ENCODE data around the gene DPH3. TPM values are rescaled to one million over a fixed set of nuclear protein-coding genes. Genes with fewer than 3 reads are reported as not detected.

Gene DPH3
- total and polyA plus RNA-seq, 10 of the 15 experiments (the other 5 are each of a cell fraction or from before 2014, with no cell fraction given), result 10.8 to 71.8 (median 23.4) TPM

Other genes with a start within 250 kb of the DPH3 start
- not detected in 2 replicates for gene GALNT15, start 90.3 kb downstream of the DPH3 start, total RNA-seq (2014; rRNA removed)
- gene GALNT15, start 90.3 kb downstream of the DPH3 start, total RNA-seq (2014; rRNA removed; fragmentation: Illumina TruSeq; extraction: Trizol), result not detected in 2 replicates
- gene GALNT15, start 90.3 kb downstream of the DPH3 start, total RNA-seq (2021), result 0.05 TPM in 1 of 2 replicates, not detected in the other
- gene GALNT15, start 90.3 kb downstream of the DPH3 start, polyA plus RNA-seq (2011; rRNA removed), result 0.03 and 0.04 TPM in 2 replicates
- not detected in 2 replicates for gene GALNT15, start 90.3 kb downstream of the DPH3 start, polyA plus RNA-seq (2014; fragmentation: Illumina TruSeq; extraction: Trizol)
- gene GALNT15, start 90.3 kb downstream of the DPH3 start, polyA plus RNA-seq (2014; fragmentation: Nextera tagmentation; extraction: Ambion mirVana), result not detected
- not detected in 2 replicates for gene GALNT15, start 90.3 kb downstream of the DPH3 start, polyA plus RNA-seq (2014; rRNA removed)
- gene GALNT15, start 90.3 kb downstream of the DPH3 start, polyA plus RNA-seq (2016; fragmentation: Nextera tagmentation; extraction: Ambion mirVana), result not detected
- gene OXNAD1, start 269 bp upstream of the DPH3 start, total RNA-seq (2014; rRNA removed), result 18.9 and 20.5 TPM in 2 replicates
- 13.5 and 14.4 TPM in 2 replicates for gene OXNAD1, start 269 bp upstream of the DPH3 start, total RNA-seq (2014; rRNA removed; fragmentation: Illumina TruSeq; extraction: Trizol)
- gene OXNAD1, start 269 bp upstream of the DPH3 start, total RNA-seq (2021), result 14.5 and 15.4 TPM in 2 replicates
- 18.7 and 22.6 TPM in 2 replicates for gene OXNAD1, start 269 bp upstream of the DPH3 start, polyA plus RNA-seq (2011; rRNA removed)
- gene OXNAD1, start 269 bp upstream of the DPH3 start, polyA plus RNA-seq (2014; fragmentation: Illumina TruSeq; extraction: Trizol), result 12.9 and 16.9 TPM in 2 replicates
- gene OXNAD1, start 269 bp upstream of the DPH3 start, polyA plus RNA-seq (2014; fragmentation: Nextera tagmentation; extraction: Ambion mirVana), result 1 to 10 TPM; 5.6 to 6.9 TPM
- gene OXNAD1, start 269 bp upstream of the DPH3 start, polyA plus RNA-seq (2014; rRNA removed), result 13.2 and 13.5 TPM in 2 replicates
- 10 to 100 TPM; 24.3 to 27.8 TPM for gene OXNAD1, start 269 bp upstream of the DPH3 start, polyA plus RNA-seq (2016; fragmentation: Nextera tagmentation; extraction: Ambion mirVana)
- 154 and 163 TPM in 2 replicates for gene RFTN1, start 248.8 kb upstream of the DPH3 start, total RNA-seq (2014; rRNA removed)
- gene RFTN1, start 248.8 kb upstream of the DPH3 start, total RNA-seq (2014; rRNA removed; fragmentation: Illumina TruSeq; extraction: Trizol), result 145 TPM in 2 replicates
- 166 and 176 TPM in 2 replicates for gene RFTN1, start 248.8 kb upstream of the DPH3 start, total RNA-seq (2021)
- gene RFTN1, start 248.8 kb upstream of the DPH3 start, polyA plus RNA-seq (2011; rRNA removed), result 171 and 213 TPM in 2 replicates
- gene RFTN1, start 248.8 kb upstream of the DPH3 start, polyA plus RNA-seq (2014; fragmentation: Illumina TruSeq; extraction: Trizol), result 146 and 170 TPM in 2 replicates
- gene RFTN1, start 248.8 kb upstream of the DPH3 start, polyA plus RNA-seq (2014; fragmentation: Nextera tagmentation; extraction: Ambion mirVana), result 10 to 100 TPM; 20.6 to 38.9 TPM
- 143 and 149 TPM in 2 replicates for gene RFTN1, start 248.8 kb upstream of the DPH3 start, polyA plus RNA-seq (2014; rRNA removed)
- gene RFTN1, start 248.8 kb upstream of the DPH3 start, polyA plus RNA-seq (2016; fragmentation: Nextera tagmentation; extraction: Ambion mirVana), result 10 to 100 TPM; 46.3 to 61.9 TPM

Measured in GM12878 (cell line).